ENCODE results near the gene MTHFD1L.

The MTHFD1L gene

DNA sequence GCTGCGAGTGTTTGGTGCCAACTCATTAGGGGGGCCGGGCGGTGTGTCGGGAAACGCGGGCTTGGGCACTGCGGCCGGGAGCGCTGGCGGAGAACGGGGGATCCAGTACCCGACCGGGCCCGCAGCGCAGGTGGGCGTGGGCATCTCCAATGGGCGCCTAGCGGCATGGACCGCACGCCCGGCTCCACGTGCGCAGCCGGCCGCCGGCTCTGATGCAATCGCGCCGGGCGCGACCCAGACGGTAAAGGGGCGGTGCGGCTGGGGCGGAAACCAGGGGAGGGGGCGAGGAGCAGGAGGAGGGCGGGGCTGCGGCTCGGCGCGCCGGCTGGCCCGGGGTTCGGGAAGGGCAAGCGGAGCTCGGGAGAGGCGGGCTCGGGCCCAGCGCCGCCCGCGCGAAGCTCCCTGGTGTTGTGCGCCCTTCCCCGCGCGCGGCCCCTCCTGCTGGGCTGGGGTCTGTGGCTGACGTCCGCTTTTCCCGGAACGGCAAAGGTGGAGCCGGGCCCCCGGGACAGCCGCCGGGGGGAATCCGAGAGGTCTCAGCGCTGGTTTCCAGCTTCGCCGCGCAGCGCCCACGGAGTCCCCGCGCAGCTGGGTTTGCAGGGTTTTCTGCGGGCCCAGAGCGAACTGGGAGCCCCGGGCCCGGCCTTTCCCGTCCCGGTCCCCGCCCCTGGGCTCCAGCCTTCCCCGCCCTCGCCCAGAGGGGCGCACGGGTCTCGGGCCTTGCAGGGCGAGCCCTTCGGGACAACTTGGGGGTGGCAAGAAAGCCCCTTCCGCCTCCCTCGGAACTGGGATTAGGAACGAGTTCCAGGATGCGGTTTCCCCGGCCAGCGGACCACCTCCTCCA lies 867 bp downstream of the MTHFD1L start:
- DNase-seq (ENCODE audit: low read depth): peak; percentile 77

DNA sequence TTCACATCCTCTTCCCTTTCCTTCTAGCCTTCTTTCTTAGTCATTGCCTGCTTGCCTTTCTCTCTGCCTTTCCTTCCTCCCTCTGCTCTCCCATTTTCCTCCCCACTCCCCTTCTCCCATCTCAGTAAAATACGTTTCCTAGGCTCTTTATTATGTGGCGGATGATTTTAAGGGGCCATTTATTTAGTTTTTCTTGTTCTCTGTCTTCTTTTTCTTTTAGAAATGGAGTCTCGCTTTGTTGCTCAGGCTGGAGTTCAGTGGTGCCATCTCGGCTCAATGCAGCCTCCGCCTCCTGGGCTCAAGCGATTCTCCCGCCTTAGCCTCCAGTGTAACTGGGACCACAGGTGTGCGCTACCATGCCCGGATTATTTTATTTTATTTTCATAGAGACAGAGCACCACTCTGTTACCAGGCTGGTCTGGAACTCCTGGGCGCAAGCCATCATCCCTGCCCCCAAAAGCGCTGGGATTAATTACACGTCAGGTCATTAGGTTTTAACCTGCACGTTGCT lies 1.5 kb downstream of the MTHFD1L start:
- DNase-seq (ENCODE audit: low read depth): no peak

DNA sequence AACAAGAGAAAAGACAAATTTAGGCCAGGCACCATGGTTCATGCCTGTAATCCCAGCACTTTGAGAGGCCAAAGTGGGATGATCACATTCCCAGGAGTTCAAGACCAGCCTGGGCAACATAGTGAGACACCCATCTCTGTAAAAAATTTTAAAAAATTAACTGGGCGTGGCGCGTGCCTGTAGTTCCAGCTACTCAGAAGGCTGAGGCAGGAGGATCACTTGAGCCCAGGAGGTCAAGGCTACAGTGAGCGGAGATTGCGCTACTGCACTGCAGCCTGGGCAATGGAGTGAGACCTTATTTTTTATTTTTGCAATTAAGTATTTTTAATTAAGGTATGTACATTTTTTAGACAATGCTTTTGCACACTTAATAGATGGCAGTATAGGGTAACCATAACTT lies 3.3 kb downstream of the MTHFD1L start:
- DNase-seq (ENCODE audit: low read depth): no peak

DNA sequence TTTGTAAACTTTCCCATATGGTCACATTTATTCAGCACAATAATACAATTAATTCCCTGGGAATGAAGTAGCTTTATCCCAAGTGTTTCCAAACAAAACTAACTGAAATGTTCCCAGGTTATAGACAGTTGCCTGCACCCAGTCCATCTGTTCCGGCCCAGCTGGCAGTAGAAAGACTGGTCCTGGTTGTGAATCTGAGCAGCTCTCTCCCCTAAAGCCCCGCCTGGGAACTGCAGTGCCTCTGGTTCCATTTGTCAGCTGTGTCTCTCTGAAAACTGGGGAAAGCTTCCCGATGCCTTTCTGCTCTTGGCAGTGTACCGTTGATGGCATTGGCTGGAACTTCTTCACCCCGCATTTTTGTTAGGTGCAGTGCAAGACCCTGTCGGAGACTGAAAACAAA lies 8.7 kb downstream of the MTHFD1L start:
- no peak for DNase-seq (ENCODE audit: low read depth)

DNA sequence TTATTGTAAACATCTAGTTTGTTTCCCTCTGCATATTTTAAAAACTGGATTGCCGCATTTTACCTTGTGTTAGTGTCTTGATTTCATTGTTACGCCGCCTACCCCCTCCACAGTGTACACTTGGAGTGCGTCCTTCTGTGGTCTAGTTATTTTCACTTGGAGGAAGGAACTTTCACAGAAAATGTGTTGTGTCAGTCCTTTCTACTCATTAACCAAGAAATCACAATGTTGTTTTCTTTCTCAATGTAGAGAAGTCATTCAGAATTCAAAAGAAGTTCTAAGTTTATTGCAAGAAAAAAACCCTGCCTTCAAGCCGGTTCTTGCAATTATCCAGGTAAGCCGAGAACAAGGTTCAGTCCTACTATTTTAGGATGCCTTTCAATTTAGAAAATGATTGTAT lies 10.3 kb downstream of the MTHFD1L start:
- DNase-seq (ENCODE audit: low read depth): no peak

DNA sequence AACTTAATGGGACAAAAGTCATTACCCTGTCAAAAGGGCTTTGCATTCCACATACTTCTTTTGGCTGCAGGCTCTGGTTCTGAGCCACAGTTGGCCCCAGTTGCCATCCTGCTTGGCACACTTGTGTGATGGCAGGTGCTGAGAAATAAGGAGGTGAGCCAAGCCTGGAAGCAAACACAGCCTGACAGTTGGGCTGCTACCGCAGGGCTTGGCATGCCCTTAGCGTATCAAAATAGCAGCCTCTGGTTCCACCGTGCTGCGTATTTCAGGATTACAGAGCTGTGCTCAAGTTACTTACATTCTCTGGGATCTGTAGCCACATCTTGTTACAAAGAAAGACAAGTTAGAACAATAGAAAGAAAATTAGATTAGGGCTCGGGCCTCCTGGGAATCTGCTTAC lies 11.1 kb downstream of the MTHFD1L start:
- no peak for DNase-seq (ENCODE audit: low read depth)

DNA sequence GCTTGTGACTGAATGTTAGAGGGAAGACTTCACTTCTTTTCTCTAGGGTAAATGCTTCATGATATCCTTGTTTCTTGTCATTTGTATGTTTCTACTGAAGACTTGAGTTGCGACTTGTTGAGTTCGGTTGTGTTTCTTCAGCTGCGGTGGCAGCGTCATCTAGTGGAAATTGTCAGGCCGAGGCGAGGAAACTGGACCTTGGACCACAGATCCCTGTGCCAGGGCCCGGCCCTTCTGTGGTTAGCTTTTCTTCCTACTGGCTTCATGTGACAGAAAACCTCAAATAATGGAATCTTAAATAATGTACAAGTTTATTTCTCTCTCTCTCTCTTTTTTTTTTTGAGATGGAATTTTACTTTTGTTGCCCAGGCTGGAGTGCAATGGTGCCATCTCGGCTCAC lies 12.4 kb downstream of the MTHFD1L start:
- no peak for DNase-seq (ENCODE audit: low read depth)

DNA sequence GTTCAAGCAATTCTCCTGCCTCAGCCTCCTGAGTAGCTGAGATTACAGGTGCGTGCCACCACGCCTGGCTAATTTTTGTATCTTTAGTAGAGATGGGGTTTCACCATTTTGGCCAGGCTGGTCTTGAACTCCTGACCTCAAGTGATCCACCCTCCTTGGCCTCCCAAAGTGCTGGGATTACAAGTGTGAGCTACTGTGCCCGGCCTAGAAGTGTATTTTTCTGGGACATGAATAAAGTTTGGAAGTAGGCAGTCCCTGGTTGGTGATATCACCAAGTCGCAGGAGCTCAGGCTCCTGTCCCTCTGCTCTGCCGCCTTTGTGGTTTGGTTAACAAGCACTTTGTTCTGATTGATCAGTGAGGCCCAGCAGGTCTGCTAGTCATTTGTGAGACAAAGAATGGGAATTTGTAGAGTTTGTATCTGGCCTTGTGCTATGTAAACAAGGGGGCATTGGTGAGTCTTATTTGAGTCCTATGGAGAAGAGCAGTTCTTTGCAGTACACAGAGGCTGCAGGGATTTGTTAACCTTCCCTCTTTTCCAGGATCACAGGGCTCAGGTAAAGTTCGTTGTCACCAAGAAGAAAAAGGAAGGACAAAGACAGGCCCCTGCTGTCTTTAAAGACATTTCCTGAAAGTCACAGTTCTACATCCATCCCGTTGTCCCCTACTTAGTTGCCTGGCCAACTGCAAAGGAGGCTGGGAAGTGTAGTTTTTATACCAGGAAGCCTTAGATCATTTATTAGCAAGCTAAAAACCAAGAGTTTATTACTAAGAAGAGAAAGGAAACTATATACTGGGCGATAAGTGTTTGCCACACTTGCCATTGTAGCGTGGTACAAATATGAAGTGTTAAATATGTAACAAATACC lies 13.1 kb downstream of the MTHFD1L start:
- no peak for DNase-seq (ENCODE audit: low read depth)

DNA sequence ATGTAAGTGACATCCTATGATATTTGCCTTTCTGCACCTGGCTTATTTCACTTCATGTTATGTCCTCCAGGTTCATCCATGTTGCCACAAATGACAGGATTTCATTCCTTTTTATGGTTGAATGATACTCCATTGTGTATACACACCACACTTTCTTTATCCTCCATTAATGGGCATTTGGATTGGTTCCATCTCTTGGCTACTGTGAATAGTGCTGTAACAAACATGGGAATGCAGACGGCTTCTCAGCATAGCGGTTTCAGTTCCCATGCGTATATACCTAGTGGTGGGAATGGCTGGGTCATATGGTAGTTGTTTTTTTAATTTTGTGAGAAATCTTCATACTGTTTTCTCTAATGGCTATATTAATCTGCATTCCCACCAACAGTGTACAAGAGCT lies 14.8 kb downstream of the MTHFD1L start:
- no peak for DNase-seq (ENCODE audit: low read depth)

DNA sequence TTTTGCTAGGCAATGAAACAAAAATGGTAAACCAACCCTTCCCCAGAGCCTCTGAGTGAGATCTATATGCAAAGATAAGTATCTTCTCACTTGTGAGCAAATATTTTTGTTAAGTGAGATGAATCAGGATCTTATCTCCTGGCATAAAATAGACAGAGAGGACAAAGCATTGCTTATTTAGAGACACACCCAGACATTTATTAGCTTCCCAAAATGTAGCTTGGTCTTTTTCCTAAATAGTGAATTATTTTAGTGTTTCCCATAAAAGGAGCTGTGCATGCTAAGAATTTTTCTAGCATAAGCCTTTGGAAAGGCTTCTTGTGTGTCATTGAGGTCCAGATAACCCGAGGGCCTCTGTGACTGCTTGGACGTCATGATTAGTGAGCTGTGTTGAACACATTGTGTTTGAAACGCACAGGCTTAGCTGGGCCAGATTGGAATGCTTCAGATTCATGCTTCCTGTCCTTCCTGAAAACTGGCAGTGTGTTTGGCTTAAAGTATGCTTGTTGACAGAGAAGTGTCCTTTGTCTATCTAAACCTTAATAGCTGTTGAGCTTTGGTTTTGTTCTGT lies 16.5 kb downstream of the MTHFD1L start:
- DNase-seq (ENCODE audit: low read depth): peak; percentile 97

DNA sequence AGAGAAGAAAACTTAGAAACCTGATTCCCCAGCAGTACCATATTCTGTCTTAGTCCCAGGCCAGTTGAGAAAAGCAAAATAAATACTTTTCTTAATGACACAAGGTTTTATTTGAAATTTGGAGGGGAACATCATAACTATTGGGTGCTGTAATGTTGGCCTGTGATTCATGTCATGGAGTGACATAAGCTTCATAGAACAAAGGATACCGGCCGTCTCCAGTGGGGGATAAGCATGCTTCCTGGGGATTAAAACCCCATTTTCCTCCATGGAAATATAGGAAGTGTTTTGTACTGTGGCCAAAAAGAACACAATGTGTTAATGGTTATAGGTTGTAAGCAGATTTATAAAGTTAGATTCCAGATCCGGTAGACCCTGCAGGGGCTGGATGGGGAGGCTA lies 18.0 kb downstream of the MTHFD1L start:
- no peak for DNase-seq (ENCODE audit: low read depth)

DNA sequence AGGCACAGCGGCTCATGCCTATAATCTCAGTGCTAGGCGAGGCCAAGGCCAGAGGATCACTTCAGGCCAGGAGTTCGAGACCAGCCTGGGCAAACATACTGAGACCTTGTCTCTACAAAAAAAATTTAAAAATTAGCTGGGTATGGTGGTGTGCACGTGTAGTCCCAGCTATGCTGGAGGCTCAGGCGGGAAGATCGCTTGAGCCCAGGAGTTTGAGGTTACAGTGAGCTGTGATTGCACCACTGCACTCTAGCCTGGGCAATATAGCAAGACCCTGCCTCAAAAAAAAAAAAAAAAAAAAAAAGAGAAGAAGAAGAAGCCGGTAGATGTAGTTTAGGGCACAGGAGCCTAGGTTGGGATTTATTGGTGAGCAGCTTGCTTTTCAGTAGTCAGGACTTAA lies 20.7 kb downstream of the MTHFD1L start:
- no peak for DNase-seq (ENCODE audit: low read depth)

DNA sequence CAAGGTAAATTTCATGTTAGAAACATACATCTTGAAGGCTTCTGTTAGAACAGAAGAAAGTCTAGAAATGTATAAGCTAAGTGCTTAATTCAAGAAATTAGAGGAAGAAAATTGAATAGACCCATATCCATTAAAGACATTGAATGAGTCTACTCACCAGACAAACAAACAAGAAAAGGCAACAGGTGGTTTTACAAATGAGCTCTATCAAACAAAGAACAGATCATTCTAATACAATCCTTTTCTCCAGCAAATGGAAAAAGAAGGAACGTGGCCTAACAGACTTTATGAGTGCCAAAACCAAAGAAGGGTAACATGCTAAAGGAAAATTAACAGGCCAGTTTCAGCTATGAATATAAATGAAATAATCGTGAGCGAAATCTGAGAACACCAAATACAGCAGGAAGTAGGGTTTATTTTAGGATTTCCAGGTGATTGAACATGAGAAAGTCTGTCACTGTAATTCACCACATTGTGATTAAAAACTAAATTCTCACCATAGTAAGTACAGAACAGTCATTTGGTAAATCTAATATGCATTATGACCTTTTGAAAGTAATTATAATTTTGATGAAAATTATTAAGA lies 22.6 kb downstream of the MTHFD1L start:
- DNase-seq (ENCODE audit: low read depth): no peak

DNA sequence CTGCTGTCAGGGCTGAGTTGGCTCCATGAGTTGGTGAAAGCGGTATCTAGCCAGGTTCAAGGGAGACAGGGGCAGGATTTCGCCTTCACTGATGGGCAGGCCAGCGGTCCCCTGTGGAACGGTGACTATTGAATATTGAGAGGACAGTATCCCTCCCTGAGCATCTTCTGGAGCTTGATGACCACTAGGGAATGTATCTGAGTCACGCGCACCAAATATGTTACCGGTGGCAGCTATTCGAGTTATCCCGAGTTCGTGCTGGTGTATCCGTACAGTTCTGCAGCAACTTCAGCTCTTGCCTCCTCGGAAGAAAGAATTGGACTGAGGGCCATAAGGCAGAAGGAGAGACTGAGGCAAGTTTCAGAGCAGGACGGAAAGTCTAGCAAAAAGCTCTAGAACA lies 24.8 kb downstream of the MTHFD1L start:
- no peak for DNase-seq (ENCODE audit: low read depth)

DNA sequence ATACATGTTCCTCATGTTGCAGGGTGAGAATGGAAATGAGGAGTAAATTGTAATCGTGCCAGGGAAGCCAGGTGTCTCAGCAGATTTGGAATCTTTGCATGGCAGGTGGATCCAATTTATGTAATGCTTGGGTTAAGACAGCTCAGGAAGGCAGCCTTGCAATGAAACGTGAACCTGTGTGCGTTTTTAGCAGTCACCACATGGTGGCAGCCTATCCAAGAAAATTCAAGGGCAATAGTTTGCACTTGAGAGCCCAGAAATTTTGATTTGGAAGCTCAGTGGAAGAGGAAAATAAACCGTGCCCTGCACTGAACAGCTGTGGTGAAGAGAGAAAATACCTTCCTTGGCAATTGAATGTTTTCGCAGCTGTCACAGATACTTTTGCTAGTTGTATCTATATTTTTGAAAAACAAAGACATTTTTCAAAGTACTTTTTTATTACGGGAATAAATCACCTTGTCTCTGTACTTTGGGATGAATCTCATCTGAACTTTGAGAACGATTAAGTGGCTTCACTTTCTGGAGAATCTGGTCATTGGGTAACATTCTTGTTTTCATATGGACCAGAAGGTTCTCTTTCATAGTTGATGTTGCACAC lies 26.5 kb downstream of the MTHFD1L start:
- DNase-seq (ENCODE audit: low read depth): peak; percentile 69

DNA sequence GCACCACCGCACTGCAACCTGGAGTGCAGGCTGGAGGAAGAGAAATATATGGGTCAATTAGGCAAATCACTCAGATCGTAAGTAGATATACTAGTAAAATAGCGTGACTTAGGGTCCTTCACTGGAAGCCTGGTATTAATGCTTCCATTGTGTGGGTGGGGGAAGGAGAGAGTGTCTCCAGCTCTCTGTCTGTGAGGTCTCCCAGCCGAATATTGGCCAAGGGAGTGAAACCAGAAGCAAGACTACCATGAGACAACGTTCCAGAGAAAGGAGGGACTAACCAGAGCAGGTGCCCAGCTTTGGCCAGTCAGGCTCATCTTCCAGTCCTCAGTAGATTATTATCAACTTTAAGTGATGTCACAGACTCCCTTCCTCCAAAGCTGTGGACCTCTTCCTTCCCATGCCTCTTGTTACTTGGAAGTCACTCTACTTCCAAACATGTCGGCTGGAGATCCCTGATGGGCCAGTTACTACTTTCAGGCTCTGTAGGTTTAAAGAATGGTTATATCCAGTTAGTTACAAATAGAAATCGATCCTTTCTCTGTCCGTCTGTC lies 28.8 kb downstream of the MTHFD1L start:
- DNase-seq (ENCODE audit: low read depth): no peak

DNA sequence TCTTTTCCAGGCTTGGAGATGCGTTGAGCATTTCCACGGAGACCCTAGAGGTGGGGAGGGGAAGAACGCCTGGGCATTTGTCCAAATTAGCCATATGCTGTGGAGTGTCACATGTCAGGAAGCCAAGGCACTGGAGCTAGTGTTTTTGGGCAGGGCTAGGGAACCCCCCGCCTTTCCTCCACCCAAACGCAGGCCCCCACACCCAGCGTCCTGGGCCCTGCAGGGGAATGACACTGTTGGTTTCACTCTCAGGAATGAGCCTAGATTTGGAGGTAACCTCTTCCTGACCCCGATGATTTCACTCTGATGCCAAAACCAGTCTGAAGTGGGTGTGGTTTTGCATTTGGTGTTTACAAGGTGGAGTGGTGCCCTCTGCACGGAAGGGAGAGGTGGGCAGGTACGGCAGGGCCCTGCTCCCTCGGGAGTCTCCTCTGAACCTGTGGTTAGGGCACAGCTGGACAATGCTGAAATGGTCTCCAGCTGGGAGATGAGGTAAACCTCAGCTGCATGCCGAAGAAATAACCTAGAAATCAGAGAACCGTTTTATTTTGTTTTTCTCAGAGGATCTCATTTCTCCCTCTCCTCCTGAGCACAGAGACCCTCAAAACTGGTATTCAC lies 29.5 kb downstream of the MTHFD1L start:
- no peak for DNase-seq (ENCODE audit: low read depth)

DNA sequence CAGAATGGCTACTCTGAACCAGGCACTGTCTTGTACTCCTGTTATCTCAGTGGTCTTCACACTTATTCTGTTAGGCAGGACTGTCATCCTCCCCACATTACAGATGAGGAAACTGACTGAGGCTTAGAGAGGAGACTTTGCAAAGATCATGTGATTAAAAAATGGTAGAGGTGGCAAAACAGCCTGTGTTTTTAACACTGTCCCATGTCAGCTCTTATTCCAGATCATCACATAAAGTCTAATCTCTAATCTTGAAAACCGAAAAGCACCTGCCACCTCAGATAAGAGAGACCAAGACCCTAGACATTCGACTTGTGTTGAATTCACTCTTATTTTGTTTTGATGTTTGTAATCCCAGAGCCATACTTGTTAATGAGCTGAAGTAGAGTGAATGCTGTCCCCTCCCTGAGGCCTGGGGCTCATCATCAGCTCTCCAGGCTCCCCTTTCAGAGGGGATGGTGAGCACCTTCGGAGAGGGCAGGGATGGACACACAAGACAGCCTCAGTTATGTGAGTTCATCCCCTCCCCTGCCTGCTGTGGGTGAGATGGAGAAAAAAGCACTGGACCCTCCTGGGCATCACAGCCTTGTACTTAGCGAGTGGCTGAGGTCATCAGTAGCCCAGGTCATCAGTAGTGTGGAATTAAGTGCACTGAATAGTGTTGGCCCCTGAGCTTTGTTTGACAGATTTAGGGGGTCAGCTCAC lies 30.6 kb downstream of the MTHFD1L start:
- no peak for DNase-seq (ENCODE audit: low read depth)

DNA sequence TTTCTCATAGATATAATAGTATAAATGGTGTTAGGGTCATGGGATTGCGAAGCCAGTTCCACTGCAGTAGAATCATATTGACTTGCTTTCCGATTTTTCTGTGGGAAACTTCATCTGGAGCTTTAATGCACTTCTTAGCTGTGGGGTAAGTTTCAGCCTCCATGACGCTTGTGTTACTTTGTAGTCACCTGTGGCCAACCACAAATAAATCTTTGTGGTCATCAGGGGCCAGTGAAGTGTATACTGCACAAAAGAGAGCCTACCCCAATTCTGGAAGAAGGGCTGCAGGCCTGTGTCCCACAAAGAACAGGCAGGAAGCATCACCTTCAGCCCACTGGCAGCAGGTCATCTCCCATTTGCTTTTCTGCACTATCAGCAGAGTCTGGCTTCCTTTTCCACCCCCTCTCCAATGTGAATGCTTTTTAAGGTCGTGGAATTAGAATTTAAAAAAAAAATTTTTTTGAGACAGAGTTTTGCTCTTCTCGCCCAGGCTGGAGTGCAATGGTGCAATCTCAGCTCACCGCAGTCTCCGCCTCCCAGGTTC lies 32.0 kb downstream of the MTHFD1L start:
- no peak for DNase-seq (ENCODE audit: low read depth)

Data from GM04504 (cell line).